ENCODE results near the gene FAM81B.
"Not testable (repeated sequence)": the region's sequence is repeated elsewhere in the genome, so short reads cannot be mapped to it uniquely, and the experiment has no call there.

DNA sequence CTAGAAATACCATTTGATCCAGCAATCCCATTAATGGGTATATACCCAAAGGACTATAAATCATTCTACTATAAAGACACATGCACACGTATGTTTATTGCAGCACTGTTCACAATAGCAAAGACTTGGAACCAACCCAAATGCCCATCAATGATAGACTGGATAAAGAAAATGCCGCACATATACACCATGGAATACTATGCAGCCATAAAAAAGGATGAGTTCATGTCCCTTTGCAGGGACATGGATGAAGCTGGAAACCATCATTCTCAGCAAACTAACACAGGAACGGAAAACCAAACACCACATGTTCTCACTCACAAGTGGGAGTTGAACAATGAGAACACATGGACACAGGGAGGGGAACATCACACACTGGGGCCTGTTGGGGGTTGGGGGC is 799 bp downstream of the FAM81B start:
- TF ChIP-seq, protein P1, sequence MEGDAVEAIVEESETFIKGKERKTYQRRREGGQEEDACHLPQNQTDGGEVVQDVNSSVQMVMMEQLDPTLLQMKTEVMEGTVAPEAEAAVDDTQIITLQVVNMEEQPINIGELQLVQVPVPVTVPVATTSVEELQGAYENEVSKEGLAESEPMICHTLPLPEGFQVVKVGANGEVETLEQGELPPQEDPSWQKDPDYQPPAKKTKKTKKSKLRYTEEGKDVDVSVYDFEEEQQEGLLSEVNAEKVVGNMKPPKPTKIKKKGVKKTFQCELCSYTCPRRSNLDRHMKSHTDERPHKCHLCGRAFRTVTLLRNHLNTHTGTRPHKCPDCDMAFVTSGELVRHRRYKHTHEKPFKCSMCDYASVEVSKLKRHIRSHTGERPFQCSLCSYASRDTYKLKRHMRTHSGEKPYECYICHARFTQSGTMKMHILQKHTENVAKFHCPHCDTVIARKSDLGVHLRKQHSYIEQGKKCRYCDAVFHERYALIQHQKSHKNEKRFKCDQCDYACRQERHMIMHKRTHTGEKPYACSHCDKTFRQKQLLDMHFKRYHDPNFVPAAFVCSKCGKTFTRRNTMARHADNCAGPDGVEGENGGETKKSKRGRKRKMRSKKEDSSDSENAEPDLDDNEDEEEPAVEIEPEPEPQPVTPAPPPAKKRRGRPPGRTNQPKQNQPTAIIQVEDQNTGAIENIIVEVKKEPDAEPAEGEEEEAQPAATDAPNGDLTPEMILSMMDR (conservative IDR thresholded peaks at IDR 0.05 in 1 of 2, IDR thresholded peaks at IDR 0.05 in 1 of 2; ENCODE audit: extremely low read depth in 1 of 2, insufficient read depth in 1 of 2, low read depth in 1 of 2, low read length in 2 of 2), result not testable (repeated sequence)
- not testable (repeated sequence) for TF ChIP-seq EZH2 (IDR thresholded peaks at IDR 0.05; ENCODE audit: borderline replicate concordance, low read length)
